Stimulated activated CD4-positive, alpha-beta T cell treated with anti-CD3 and anti-CD28 coated beads, Interleukin-4, amount 100 ng/mL, for 1 hour (primary cell): Measurements from ENCODE around the gene ZBTB7C.

ENCODE experiments used
- DNase-seq: peaks from one replicate; pipeline ENCODE4 v3.0.0-alpha.2; 2020

The ZBTB7C gene

DNA sequence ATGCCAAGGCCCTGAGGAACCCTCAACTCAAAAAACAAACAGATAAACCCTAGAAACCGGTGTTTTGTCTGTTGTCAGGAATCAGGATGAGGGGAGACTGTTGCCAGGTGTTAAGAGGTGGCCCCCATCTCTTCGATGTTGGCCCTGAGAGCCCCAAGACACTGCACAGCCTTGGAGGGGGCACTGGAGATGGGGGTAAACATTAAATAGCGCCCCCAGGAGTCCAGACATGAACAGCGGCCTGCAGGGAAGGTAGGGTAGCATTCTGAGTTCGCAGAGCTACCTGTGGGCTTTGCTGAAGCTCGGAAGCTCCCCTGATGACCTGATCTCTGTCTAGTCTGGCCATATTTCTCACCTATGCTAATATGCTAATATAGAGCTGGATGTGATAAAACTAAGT, 381.1 kb downstream of the ZBTB7C start:
- DNase-seq, result no peak

GRCh38 chr18:48027401-48027963, 381.7 kb downstream of the ZBTB7C start:
- DNase-seq, result no peak

DNA sequence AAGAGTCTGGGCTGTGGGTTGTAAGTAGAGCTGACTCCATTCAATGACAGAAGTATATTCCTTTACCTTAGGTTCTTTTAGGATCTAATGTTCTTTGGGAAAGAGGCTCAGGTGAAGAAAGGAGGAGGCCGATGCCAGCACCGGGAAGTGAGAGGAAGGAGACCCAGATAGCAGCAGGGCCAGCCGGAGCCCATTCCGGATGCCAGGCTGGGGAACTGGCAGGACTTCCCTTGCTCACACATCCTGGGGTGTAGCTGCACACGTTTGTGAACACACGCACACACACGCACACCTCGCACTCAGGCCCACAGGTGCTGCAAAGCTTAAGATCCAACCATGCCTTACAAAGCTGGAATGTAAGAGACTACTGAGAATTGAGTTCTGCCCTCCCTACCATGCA, 383.0 kb downstream of the ZBTB7C start:
- no peak for DNase-seq

DNA sequence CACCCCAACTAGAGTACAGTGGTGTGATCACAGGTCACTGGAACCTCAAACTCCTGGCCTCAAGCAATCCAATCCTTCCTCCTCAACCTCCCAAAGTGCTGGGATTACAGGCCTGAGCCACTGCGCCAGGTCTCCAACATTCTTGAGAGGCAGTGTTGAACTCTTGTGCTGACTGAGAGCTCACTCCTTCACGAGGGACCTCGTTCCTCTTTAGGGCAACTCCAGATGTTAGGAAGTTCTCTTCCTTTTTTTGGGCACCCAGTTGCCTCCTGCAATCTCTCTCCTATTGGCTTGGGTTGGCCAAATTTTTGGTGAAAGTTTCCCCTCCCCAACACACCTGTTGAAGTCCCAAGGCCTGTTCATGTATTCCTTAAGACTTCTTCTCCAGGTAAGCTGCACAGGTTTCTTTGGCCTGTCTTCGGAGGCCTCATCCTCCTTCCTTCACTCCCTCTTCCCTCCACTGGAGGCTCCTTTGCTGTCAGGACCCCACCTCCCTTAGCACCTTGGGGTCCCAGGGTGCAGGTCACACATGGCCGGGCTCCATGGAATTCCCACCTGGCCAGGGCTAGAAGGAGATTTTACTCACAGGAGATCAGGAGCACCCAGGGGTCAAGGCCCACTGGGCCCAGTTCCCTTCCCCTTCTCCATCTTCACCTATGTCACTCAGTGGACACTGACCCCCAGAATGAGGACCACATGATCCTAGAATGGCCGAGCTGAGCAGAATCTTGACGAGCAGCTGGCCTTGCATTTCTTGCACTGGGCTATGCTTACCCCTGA, 384.1 kb downstream of the ZBTB7C start:
- no peak for DNase-seq

- DNase-seq, result no peak
Measured at GRCh38 chr18:48024009-48024512, 385.1 kb downstream of the ZBTB7C start.

- no peak for DNase-seq
Measured at GRCh38 chr18:48023334-48024008, 385.7 kb downstream of the ZBTB7C start.

DNA sequence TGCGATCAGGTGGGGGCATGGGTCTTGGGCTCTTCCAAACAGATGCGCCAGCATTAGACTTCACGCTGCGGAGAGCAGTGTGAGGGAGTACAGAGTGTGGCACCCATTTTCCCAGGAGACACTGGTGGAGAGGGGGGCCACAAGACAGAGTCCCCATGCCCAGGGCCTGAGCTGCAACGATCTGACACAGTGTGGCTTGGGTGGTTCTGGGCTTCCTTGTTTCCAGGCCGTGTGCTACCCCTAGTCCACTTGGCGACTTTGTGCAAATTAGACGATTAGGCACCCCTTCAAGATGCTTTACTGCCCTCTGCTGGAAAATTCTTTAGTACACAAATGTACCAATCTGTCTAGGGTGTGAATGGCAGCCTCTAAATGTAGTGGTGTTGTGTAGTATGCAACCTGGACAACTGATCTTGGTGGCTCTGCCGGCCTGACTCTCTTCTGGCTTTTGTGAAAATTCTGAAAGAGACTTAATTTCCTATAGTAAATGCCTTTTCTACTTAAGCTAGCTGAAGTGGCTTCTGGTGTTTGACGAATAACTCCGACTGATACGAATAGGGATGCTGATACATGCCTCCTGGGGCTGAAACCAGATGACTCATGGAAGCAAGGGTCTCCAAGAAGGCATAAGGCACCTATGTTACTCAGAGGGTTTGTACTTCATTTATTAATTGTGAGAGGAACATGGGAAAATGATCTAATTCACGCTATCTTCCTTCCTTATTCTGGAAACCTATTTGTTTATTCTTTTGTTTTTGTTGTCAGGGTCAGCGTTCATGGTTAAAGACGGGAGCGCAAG, 386.5 kb downstream of the ZBTB7C start:
- no peak for DNase-seq

GRCh38 chr18:48022021-48022420, 387.2 kb downstream of the ZBTB7C start:
- no peak for DNase-seq

DNA sequence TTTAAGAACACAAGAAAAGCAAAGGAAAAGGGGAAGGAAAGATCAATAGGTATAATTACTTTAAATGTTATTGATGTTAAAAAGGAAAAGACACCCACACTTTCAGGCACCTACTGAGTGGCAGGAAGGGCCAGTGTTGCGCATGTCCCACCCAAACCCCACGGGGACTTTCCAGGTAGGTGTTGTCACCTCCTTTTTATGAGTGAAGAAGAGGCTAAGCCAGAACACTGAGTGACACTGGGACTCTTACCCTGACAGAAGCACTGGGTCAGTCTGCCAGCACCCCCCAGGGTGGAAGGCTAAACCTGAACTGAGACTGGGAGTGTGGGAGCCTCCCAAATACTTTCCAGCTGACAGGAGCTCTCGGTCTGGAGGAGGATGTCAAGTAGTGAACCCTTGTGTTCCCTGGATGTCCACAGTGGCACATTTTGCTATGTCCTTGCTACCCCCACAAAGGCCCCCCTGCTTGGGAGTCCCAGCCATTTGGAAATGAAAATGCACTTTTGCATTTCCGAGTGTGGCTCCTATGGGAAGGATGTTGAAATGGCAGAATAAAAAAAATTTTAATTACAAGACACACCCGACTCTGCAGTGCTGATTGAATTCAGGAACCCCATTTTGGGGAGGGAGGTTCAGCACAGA, 387.8 kb downstream of the ZBTB7C start:
- DNase-seq, result no peak

DNA sequence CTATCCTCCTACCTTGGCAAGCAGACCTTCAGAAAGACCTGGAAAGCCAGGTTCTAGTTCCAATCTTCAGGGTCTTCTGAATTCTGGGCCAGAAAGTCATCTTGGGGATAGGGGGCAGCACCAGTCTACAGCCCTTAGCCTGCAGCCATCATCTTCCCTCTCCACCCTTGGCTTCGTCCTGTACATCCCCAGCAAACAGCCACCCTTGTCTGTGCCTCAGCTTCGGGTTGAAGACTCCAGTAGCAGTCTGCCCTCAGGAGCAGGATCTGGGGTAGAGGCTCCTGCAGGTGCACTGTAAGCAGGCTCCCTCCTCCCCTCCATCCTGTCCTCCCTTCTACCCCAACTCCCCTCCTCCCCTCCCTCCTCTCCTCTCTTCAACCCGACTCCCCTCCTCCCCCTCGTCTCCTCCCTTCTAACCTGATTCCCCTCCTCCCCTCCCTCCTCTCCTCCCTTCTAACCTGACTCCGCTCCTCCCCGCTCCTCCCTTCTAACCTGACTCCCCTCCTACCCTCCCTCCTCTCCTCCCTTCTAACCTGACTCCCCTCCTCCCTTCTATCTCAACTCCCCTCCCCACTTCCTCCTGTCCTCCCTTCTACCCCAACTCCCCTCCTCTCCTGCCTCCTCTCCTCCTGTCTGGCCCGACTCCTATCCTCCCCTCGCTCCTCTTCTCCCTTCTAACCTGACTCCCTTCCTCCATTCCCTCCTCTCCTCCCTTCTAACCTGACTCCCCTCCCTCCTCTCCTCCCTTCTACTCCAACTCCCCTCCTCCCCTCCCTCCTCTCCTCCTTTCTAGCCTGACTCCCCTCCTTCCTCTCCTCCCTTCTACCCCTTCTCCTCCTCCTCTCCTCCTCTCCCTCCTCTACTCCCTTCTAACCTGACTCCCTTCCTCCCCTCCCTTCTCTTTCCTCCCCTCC, 388.6 kb downstream of the ZBTB7C start:
- DNase-seq, result no peak

DNA sequence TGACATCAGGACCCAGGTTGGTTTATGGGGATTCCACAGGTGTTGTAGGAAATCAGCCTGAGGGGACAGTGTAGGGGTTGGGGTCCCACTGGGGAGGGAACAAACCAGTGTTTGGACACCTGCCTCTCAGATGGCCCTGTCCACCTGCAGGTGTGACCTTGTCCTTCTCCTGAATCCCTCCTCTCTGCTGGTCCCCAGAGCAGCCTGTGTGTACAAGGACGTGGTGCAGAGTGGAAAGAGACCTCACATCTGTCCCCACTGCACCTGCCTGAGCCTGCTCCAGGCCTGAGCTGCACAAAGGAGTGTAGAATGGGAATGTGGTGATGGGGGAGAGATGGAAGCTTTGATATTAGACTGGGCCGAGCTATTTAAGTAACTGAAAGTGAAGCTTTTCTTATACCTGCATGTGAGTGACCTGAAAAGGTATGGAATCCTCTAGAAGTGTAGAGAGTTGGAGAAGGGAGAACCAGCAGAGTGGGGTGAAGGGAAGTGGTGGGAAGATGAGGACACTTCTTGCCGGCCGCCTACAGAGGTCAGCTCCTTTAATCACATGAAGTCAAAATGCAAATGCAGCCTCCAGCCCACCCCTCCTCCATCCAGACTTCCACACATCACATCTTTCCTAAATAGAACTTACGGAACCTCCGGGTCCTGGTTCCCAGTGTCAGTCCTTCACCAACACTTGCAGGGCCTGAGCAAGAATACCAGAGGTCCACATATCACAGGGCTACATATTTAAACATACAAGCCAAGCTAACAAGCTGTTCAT, 389.4 kb downstream of the ZBTB7C start:
- no peak for DNase-seq

DNA sequence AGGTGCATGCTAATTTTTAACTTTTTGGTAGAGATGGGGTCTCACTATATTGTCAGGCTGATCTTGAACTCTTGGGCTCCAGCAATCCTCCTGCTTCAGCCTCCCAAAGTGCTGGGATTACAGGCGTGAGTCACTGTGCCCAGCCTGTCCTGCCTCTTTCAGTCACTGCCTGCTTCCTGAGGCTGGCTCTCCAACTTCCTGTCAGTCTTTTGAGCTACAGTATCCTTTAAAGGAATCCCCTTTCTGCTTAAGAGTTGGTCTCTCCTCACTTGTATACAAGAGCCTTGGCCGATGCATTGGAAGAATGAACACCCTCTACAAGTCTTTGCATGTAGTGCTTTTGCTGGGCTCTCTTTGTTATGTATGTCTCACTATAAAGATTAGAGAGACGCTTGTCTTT, 390.3 kb downstream of the ZBTB7C start:
- no peak for DNase-seq

DNA sequence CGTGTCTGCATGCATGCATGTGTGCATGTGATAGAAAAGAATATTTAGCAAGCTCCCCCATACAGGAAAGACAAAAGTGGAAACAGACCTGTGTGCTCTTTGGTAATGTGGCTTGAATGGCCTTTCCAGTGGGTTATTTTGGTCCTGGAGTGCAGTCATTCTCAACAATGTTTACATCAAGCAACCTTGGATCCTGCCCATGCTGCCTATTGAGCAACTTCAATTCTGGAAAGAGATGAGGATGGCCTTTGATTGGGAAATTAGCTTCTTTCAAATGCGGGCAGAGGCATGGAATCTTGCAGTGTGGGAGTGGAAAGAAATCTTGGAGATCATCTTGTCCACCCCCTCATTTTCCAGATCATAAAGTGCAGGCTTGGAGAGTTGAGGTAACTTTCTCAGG, 391.5 kb downstream of the ZBTB7C start:
- DNase-seq, result no peak

DNA sequence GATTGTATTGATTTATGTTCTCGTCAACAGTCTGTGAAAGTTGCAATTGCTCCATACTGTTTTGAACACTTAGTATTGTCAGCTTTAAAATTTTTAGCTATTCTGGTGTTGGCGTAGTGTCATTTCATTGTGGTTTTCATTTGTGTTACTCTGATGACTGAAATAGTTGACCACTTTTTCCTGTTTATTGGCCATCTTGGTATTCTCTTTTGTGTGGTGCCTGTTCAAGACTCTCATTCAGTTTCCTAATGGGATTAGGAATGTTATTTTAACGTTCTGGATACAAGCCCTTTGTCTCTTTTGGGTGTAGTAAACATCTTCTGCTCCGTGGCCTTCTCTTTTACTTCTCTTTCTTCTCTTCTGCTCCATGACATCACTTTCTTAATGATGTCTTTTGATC, 396.0 kb downstream of the ZBTB7C start:
- DNase-seq, result no peak

DNA sequence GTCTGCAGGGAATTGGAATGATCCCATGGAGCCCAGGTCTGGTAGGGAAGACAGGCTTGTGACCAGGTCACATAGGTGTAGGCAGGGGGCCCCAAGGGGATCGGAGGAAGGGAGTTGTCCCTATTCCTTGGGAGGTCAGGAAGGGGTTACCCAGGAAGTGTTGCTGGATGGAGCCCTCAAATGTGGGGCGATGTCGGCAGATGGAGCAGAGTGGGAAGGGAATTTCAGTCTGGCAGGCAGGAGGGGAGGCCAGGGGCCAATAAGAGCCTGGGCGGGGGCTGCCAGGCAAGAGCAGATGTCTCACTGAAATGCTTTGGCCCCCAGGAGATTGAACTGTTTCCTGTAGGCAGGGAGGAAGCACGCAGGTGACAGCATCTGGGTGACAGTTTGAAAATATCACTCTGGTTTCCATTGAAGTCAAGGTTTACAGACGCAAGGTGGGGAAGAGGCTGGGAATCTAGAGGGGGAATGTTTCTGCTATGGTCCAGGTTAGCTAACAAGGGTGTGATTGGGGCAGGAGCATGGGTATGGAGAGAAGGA, 397.2 kb downstream of the ZBTB7C start:
- DNase-seq, result no peak

GRCh38 chr18:48010264-48010663, 398.9 kb downstream of the ZBTB7C start:
- no peak for DNase-seq

- no peak for DNase-seq
Measured at GRCh38 chr18:48009116-48009745, 400.0 kb downstream of the ZBTB7C start.

DNA sequence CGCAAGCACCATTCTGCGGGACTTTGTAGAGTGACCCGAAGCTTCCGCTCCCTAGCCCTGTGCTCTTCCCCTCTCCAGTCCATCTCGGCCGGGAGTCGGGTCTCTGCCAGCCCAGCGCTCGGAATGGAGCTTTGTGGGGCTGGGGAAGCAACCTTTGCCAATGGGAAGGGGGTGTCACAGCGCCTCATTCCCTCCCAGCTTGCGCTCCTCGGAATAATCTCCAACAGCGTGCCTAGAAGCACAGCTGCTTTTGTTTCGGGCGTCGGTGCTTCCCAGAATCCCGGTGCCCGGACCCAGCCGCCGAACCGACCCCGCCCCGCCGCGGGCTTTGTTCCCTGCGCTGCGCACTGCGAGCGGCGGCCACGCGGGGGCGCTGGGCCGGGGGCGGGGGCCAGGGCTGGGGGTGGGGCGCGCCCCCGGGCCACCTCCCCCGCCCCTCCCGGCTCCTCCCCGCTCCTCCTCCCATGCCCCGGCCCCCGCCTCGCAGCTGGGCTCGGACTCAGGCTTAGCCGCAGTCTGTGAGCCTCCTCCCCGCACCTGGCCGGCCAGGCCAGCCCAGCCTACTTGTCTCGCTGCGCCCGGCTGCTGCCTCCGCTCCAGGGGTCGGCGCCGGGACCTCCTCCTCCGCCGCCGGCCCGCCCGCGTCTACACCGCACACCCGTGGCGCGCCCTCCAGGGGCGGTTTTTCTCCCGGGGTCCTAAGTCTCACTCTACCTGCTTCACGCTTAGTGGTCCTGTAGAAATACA, 401.1 kb downstream of the ZBTB7C start:
- peak; percentile 49 for DNase-seq

DNA sequence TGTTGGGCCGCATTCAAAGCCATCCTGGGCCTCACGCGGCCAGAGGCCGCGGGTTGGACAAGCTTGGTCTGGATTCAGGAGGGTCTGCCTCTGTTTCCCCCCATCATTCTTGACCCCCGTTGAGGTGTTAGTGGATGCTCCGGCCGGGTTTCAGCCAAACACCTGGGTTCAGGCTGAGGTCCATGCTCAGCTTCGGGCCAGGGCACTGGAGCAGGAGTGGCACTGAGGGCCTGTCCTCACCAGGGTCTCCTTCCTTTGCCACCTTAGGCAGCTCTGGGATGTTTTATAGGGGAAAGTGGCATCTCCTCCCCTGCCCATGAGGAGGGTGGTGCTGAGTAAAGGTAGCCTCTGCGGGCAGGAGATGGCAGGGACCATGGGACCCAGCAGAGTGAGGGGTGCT, 401.8 kb downstream of the ZBTB7C start:
- DNase-seq, result no peak
